ENCODE data around the gene SLC34A1.

GRCh38 chr5:177444106-177445051, 60.1 kb downstream of the SLC34A1 start:
- TF ChIP-seq EZH2 (IDR thresholded peaks at IDR 0.05) (no peak), POLR2AphosphoS5 (IDR thresholded peaks at IDR 0.05; ENCODE audit: borderline replicate concordance, low read depth, low read length) (no peak; the same call in none of the 2 replicates)
